ENCODE data around the gene EFCAB5. TPM values are rescaled to one million over a fixed set of nuclear protein-coding genes. Genes with fewer than 3 reads are reported as not detected.

Gene EFCAB5
- total RNA-seq, 1 donor from 2014 or later, result 1.6 TPM

- intact Hi-C loops (cut with micrococcal nuclease), result loop anchor here (5.0 to 10.0 kb wide), 2 partner anchors 284 to 457 kb away; no protein-coding TSS in a partner anchor
These were observed 150.3 kb downstream of the EFCAB5 start for GRCh38 chr17:30091771-30092170.

- intact Hi-C loops (cut with micrococcal nuclease), result loop anchor here (1.0 to 10.0 kb wide), 3 partner anchors 67 to 458 kb away; no protein-coding TSS in a partner anchor
These were observed 151.5 kb downstream of the EFCAB5 start for GRCh38 chr17:30092886-30093285.

GRCh38 chr17:30093463-30094147 is 152.2 kb downstream of the EFCAB5 start:
- intact Hi-C loops (cut with micrococcal nuclease), result loop anchor here (1.0 to 10.0 kb wide), 3 partner anchors 67 to 459 kb away; no protein-coding TSS in a partner anchor

- intact Hi-C loops (cut with micrococcal nuclease), result loop anchor here (10.0 kb wide), 1 partner anchor 461 kb away; no protein-coding TSS in a partner anchor
These were observed 154.2 kb downstream of the EFCAB5 start for GRCh38 chr17:30095507-30096244.

- intact Hi-C loops (cut with micrococcal nuclease), result loop anchor here (5.0 kb wide), 1 partner anchor 615 kb away; no protein-coding TSS in a partner anchor
These were observed 160.4 kb downstream of the EFCAB5 start for GRCh38 chr17:30101686-30102390.

GRCh38 chr17:30103921-30104320 is 162.5 kb downstream of the EFCAB5 start:
- intact Hi-C loops (cut with micrococcal nuclease), result loop anchor here (1.0 to 5.0 kb wide), 3 partner anchors 21 to 613 kb away; no protein-coding TSS in a partner anchor

GRCh38 chr17:30104575-30105339 is 163.3 kb downstream of the EFCAB5 start:
- intact Hi-C loops (cut with micrococcal nuclease), result loop anchor here (1.0 to 5.0 kb wide), 3 partner anchors 20 to 613 kb away; no protein-coding TSS in a partner anchor

GRCh38 chr17:30112794-30113193 is 171.4 kb downstream of the EFCAB5 start:
- intact Hi-C loops (cut with micrococcal nuclease), result no loop called here

- intact Hi-C loops (cut with micrococcal nuclease), result no loop called here
These were observed 171.8 kb downstream of the EFCAB5 start for GRCh38 chr17:30113213-30113612.

GRCh38 chr17:30116345-30116660 is 174.9 kb downstream of the EFCAB5 start:
- intact Hi-C loops (cut with micrococcal nuclease), result loop anchor here (2.0 to 5.0 kb wide), 3 partner anchors 176 to 361 kb away; partner anchors contain the start of genes BLMH and GOSR1

GRCh38 chr17:30116661-30117551 is 175.5 kb downstream of the EFCAB5 start, which contains the start of gene NSRP1:
TSS of gene NSRP1 (plus strand) at chr17:30116816. CDS start at chr17:30116844, 28 bp downstream.
- intact Hi-C loops (cut with micrococcal nuclease), result loop anchor here (1.0 to 5.0 kb wide), 4 partner anchors 175 to 707 kb away; partner anchors contain the start of genes BLMH, CRLF3 and GOSR1

GRCh38 chr17:30117675-30118081 is 176.2 kb downstream of the EFCAB5 start:
- intact Hi-C loops (cut with micrococcal nuclease), result loop anchor here (1.0 to 5.0 kb wide), 4 partner anchors 175 to 707 kb away; partner anchors contain the start of genes BLMH, CRLF3 and GOSR1

GRCh38 chr17:30118635-30119034 is 177.2 kb downstream of the EFCAB5 start:
- intact Hi-C loops (cut with micrococcal nuclease), result loop anchor here (5.0 kb wide), 2 partner anchors 174 to 359 kb away; partner anchors contain the start of genes BLMH and GOSR1

GRCh38 chr17:30124273-30124796 is 182.9 kb downstream of the EFCAB5 start:
- intact Hi-C loops (cut with micrococcal nuclease), result loop anchor here (2.0 kb wide), 1 partner anchor 20 kb away; no protein-coding TSS in a partner anchor

GRCh38 chr17:30130121-30130520 is 188.7 kb downstream of the EFCAB5 start:
- intact Hi-C loops (cut with micrococcal nuclease), result no loop called here

GRCh38 chr17:30132615-30133014 is 191.2 kb downstream of the EFCAB5 start:
- intact Hi-C loops (cut with micrococcal nuclease), result no loop called here

- intact Hi-C loops (cut with micrococcal nuclease), result no loop called here
These were observed 191.8 kb downstream of the EFCAB5 start for GRCh38 chr17:30133197-30133596.

- intact Hi-C loops (cut with micrococcal nuclease), result no loop called here
These were observed 193.1 kb downstream of the EFCAB5 start for GRCh38 chr17:30134551-30134950.

GRCh38 chr17:30137158-30137557 is 195.7 kb downstream of the EFCAB5 start:
- intact Hi-C loops (cut with micrococcal nuclease), result no loop called here

All from T-helper 2 cell treated with Interferon-gamma antibody and Interleukin-4, amounts not matched to agents 100 ng/mL and 5 ng/mL, for 36 hours (primary cell).